Ovary (tissue), 3 donors: ENCODE data around the gene AGPAT4.

ENCODE experiments used
- CTCF ChIP-seq, 3 donors: fragments of 450-650 bp in 2 of 3; fragments of 200-600 bp in 1 of 3; IDR thresholded peaks; one replicate each; pipeline versions ENCODE4 v1.5.1 to v1.8.0; 2016 to 2022; ENCODE audit warnings: antibody characterized with exemption in 3 of 3, mild to moderate bottlenecking in 1 of 3
- EP300 ChIP-seq: sonication (generic); formaldehyde crosslinking; IDR thresholded peaks from one replicate; pipeline ENCODE4 v1.6.1; 2017; ENCODE audit warnings: antibody characterized with exemption
- POLR2A ChIP-seq: fragments of 450-650 bp; IDR thresholded peaks from one replicate; pipeline ENCODE4 v1.6.1; 2017; ENCODE audit warnings: antibody characterized with exemption, mild to moderate bottlenecking, moderate library complexity
- donor health status: DM: no; HTN: no; CAD: no.

- no peak for TF ChIP-seq CTCF (IDR thresholded peaks at IDR 0.05)
- no peak for TF ChIP-seq POLR2A
- no peak for TF ChIP-seq EP300
Measured at GRCh38 chr6:161095916-161096315, 177.9 kb downstream of the AGPAT4 start.
